Gastroesophageal sphincter (tissue), 4 donors: ENCODE results near the gene COMMD2. TPM values are rescaled to one million over a fixed set of nuclear protein-coding genes. Genes with fewer than 3 reads are reported as not detected.
A peak's percentile ranks its signal among the peaks of the same experiment; 100 is the strongest.

ENCODE experiments used
- ATAC-seq: fragments of 150-250 bp; one replicate; pipeline ENCODE4 v1.9.1; 2016; ENCODE audit warnings: mild to moderate bottlenecking, moderate library complexity
- H3K27ac ChIP-seq, 4 donors: fragments of 200-600 bp; sonication (generic) in 3 of 4; 1 replicate in 3 of 4; 2 replicates in 1 of 4; pipeline ENCODE4 v1.5.1; 2016 to 2019
- H3K27me3 ChIP-seq: fragments of 200-600 bp; sonication (generic); one replicate; pipeline ENCODE4 v1.5.1; 2019
- H3K36me3 ChIP-seq, 2 donors: fragments of 200-600 bp; sonication (generic); one replicate each; pipeline ENCODE4 v1.5.1; 2019; ENCODE audit warnings: control low read depth in 1 of 2
- H3K4me1 ChIP-seq, 3 donors: fragments of 200-600 bp; sonication (generic); 1 replicate in 2 of 3; 2 replicates in 1 of 3; pipeline ENCODE4 v1.5.1; 2016 to 2019; ENCODE audit warnings: control low read depth in 2 of 3
- H3K4me3 ChIP-seq, 2 donors: fragments of 200-600 bp; sonication (generic); one replicate each; pipeline ENCODE4 v1.5.1; 2019; ENCODE audit warnings: mild to moderate bottlenecking in 1 of 2, moderate library complexity in 1 of 2
- H3K9me3 ChIP-seq, 3 donors: fragments of 200-600 bp; sonication (generic); one replicate each; pipeline ENCODE4 v1.5.1; 2017 to 2019; ENCODE audit warnings: control low read depth in 2 of 3
- EP300 ChIP-seq: sonication (generic); formaldehyde crosslinking; IDR thresholded peaks from one replicate; pipeline ENCODE4 v1.6.1; 2017; ENCODE audit warnings: antibody characterized with exemption, mild to moderate bottlenecking
- POLR2A ChIP-seq, 2 donors: fragments of 450-650 bp; IDR thresholded peaks; one replicate each; pipeline ENCODE4 v1.6.1; 2017; ENCODE audit warnings: antibody characterized with exemption in 2 of 2, mild to moderate bottlenecking in 2 of 2, moderate library complexity in 1 of 2
- POLR2AphosphoS5 ChIP-seq: sonication (generic); formaldehyde crosslinking; IDR thresholded peaks from one replicate; pipeline ENCODE4 v1.6.1; 2017; ENCODE audit warnings: antibody characterized with exemption
- whole genome bisulfite sequencing, 2 donors: methylation state at CpG; one replicate each; pipeline ENCODE4 v1.1.5; 2018; ENCODE audit warnings: low coverage in 1 of 2; 5-methylcytosine and 5-hydroxymethylcytosine counted together
- small RNA-seq, 4 donors: library from RNA; depleted of rRNA; stranded (forward); fragments of <200 nt; gene quantifications; one replicate each; pipeline ENCODE3, GENCODE V24; 2016
- total RNA-seq, 4 donors: library from RNA; depleted of rRNA; stranded (reverse); fragments of >200 nt; gene quantifications; one replicate each; pipeline ENCODE4 v1.1.0, GENCODE V29; 2016
- TF ChIP-seq, protein P1 (sequence below), 4 experiments: fragments of 200-600 bp in 2 of 4; fragments of 450-650 bp in 2 of 4; sonication (generic) in 1 of 4; IDR thresholded peaks; one replicate each; pipeline ENCODE4 v1.5.1; 2017 to 2019; ENCODE audit warnings: antibody characterized with exemption in 4 of 4, mild to moderate bottlenecking in 2 of 4, moderate library complexity in 2 of 4

The COMMD2 gene
- total RNA-seq, 4 donors from 2014 or later: 20.7 to 39.5 (median 31.9) TPM

DNA sequence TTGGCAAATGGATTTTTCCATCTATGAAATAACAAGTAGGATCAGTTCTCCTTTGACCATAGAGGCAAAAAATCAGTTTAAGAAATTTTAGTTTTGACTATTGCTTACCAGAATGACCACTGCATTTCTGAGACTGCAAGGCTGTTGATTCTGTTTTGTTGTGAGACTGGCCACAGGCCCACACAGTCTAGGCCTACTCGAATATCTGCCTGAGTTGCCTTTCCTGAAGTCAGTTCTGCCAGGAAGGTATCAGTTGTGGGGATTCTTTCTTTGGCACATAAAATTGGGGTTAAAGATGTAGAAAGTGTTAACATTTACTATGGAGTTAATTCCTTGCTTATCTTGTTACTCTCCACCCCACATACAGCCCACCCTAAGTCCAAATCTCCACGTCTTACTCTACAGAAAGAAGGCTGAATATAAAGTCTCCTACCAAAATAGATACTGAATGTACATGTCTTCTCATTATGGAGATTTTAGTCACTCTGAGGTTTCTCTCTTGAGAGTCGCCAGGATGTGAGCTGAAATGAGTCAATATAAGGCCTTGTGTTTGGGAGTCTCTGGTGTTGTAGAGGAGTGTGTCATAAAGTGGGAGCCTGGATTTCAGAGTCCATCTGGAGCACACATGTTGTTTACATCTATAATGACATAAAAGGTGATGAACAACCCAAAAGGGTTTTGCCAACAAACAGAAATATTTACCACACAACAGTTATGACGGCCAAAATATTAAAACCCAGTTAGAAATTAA is 49.4 kb downstream of the COMMD2 start:
- H3K36me3 ChIP-seq: no peaks in the 10 kb centered on the region
- H3K27ac ChIP-seq: peak overlapping the region in 3 of 4 donors; percentile 25 to 76 (median 56)
- H3K4me1 ChIP-seq: no peaks in the 10 kb centered on the region
- peak; percentile 90 for ATAC-seq
- H3K27me3 ChIP-seq: no peaks in the 10 kb centered on the region
- peaks cover 0 to 15% (median 0%) of the 10 kb centered on the region in 3 donors for H3K9me3 ChIP-seq
- H3K4me3 ChIP-seq: no peak overlapping the region
- TF ChIP-seq POLR2A (IDR thresholded peaks at IDR 0.05) (no peak), POLR2AphosphoS5 (peak; percentile 11)
- WGBS, 2 donors: 30 to 45% methylated on average over 2 to 4 of the region's 4 CpGs

DNA sequence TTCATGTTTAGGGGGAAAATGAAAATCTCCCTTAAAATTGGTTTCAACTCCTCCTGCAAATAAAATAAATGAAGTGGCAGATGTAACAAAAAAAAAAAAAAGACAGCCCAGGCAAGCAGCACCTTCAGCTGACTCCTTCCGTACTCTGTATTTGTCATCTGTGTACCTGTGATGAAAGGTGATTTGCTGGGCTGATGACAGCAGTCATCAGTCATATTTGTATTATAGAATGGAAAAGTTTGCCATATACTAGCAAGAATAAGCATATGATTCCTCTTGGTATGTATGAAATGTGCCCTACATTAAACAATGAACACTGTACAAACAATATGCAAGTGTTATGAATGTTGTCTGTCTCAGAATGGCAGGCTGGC is 50.3 kb downstream of the COMMD2 start:
- Histone ChIP-seq H3K36me3 (no peaks in the 10 kb centered on the region), H3K4me1 (no peaks in the 10 kb centered on the region), H3K27ac (peak overlapping the region in 1 of 4 donors; percentile 56), H3K4me3 (no peak overlapping the region), H3K9me3 (peaks cover 0 to 16% (median 0%) of the 10 kb centered on the region in 3 donors), H3K27me3 (no peaks in the 10 kb centered on the region)
- no peak for TF ChIP-seq POLR2AphosphoS5
- TF ChIP-seq, protein P1, sequence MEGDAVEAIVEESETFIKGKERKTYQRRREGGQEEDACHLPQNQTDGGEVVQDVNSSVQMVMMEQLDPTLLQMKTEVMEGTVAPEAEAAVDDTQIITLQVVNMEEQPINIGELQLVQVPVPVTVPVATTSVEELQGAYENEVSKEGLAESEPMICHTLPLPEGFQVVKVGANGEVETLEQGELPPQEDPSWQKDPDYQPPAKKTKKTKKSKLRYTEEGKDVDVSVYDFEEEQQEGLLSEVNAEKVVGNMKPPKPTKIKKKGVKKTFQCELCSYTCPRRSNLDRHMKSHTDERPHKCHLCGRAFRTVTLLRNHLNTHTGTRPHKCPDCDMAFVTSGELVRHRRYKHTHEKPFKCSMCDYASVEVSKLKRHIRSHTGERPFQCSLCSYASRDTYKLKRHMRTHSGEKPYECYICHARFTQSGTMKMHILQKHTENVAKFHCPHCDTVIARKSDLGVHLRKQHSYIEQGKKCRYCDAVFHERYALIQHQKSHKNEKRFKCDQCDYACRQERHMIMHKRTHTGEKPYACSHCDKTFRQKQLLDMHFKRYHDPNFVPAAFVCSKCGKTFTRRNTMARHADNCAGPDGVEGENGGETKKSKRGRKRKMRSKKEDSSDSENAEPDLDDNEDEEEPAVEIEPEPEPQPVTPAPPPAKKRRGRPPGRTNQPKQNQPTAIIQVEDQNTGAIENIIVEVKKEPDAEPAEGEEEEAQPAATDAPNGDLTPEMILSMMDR (IDR thresholded peaks at IDR 0.05): no peak
- no peak for TF ChIP-seq POLR2A (IDR thresholded peaks at IDR 0.05)
- WGBS, 2 donors: 75 to 100% methylated on average over 1 of the region's 1 CpG
- ATAC-seq: no peak

DNA sequence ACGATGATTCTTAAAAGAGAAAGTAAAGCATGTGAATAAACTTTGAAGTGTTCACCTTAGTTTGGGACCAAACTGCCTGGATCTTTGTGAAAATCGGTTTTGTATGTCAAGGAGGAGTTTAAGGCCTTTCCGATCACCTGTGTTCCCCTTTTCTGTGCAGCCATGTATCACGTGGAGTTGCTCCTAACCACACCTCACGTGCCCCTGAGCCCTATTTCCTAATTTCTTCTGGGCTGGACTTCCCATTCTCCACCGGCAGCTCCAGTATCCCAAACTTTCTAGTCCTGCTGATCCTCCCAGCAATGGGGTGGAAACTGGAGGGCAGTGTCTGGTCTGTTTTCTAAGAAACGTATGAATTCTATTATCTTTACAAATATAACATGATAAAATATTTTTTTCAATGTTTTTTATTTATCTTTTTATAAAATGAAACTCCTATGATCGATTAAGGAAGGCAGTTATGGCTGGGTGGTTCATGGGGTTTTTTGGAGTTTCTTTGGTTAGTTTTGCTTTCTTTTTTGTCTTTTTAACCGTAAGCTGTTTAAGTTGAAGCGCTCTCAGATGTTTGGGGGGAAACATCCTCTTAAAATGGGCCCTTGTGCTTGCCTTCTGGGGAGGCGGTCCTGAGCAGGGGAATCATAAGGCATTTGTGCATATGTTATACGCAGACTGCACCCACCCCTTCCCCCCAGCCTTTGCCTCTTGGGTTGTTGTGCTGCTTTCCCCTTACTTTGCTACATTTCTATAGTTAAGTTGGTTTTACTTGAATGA is 50.9 kb downstream of the COMMD2 start:
- no peaks in the 10 kb centered on the region for H3K4me1 ChIP-seq
- H3K36me3 ChIP-seq: no peaks in the 10 kb centered on the region
- H3K4me3 ChIP-seq: no peak overlapping the region
- TF ChIP-seq, protein P1 (IDR thresholded peaks at IDR 0.05): no peak
- TF ChIP-seq EP300: no peak
- peaks cover 0 to 16% (median 0%) of the 10 kb centered on the region in 3 donors for H3K9me3 ChIP-seq
- 90 to 91% methylated on average over 6 to 12 of the region's 12 CpGs for WGBS, 2 donors
- no peak for ATAC-seq
- no peaks in the 10 kb centered on the region for H3K27me3 ChIP-seq
- no peak overlapping the region for H3K27ac ChIP-seq

Small RNAs within 50 kb of the gene (small RNA-seq; reads per million reads assigned to genes)
- gene RNU6-507P: 0 reads per million in 4 donors

Other genes with a start within 250 kb of the COMMD2 start
- 100 to 1,000 TPM; 239 to 482 (median 321) TPM for gene WWTR1, start 94.5 kb downstream of the COMMD2 start, total RNA-seq
- not detected for gene ANKUB1, start 40.1 kb upstream of the COMMD2 start, total RNA-seq
- 100 to 1,000 TPM in 1 of 4 donors, 10 to 100 TPM in 3; 62.3 to 106 (median 91.1) TPM for gene RNF13, start 60.7 kb upstream of the COMMD2 start, total RNA-seq
- 10 to 100 TPM; 43.5 to 80.6 (median 54.6) TPM for gene PFN2, start 218.4 kb upstream of the COMMD2 start, total RNA-seq